Fibroblast of skin of left biceps (primary cell): ENCODE measurements around the gene CST8.
"Not testable (repeated sequence)": the region's sequence is repeated elsewhere in the genome, so short reads cannot be mapped to it uniquely, and the experiment has no call there.

Experiments
- DNase-seq, 2 experiments: peaks; one replicate each; pipeline ENCODE4 v3.0.0-alpha.2; 2013; ENCODE audit warnings: low read depth in 2 of 2

CST8 gene

GRCh38 chr20:23490817-23491216 lies at the start of gene CST8:
Gene CST8 (plus strand): TSS chr20:23491117. CDS start chr20:23491668, 551 bp downstream.
- no peak for DNase-seq

- peak; percentile 34 to 36 for DNase-seq
Observed at GRCh38 chr20:23441850-23442313, 49.0 kb upstream of the CST8 start.

- DNase-seq, result no peak
Observed at GRCh38 chr20:23442436-23442835, 48.5 kb upstream of the CST8 start.

GRCh38 chr20:23444859-23445258 lies 46.1 kb upstream of the CST8 start:
- no peak for DNase-seq

- DNase-seq, result peak; percentile 35 to 36
Observed at GRCh38 chr20:23445596-23446217, 45.2 kb upstream of the CST8 start.

- no peak for DNase-seq
Observed at GRCh38 chr20:23446505-23446904, 44.4 kb upstream of the CST8 start.

- no peak for DNase-seq
Observed at GRCh38 chr20:23448167-23448566, 42.8 kb upstream of the CST8 start.

- DNase-seq, result no peak
Observed at GRCh38 chr20:23449421-23449820, 41.5 kb upstream of the CST8 start.

GRCh38 chr20:23450877-23451276 lies 40.0 kb upstream of the CST8 start:
- DNase-seq, result no peak

GRCh38 chr20:23451956-23452487 lies 38.9 kb upstream of the CST8 start:
- DNase-seq, result no peak

GRCh38 chr20:23452776-23453175 lies 38.1 kb upstream of the CST8 start, which contains the start of gene CST11:
Gene CST11 (minus strand): TSS chr20:23452876. CDS start chr20:23452811, 65 bp downstream.
- no peak for DNase-seq

- no peak for DNase-seq
Observed at GRCh38 chr20:23453549-23454543, 37.1 kb upstream of the CST8 start.

- DNase-seq, result no peak
Observed at GRCh38 chr20:23454816-23455215, 36.1 kb upstream of the CST8 start.

- no peak for DNase-seq
Observed at GRCh38 chr20:23455639-23456038, 35.3 kb upstream of the CST8 start.

- no peak for DNase-seq
Observed at GRCh38 chr20:23456409-23456808, 34.5 kb upstream of the CST8 start.

- no peak for DNase-seq
Observed at GRCh38 chr20:23456873-23457272, 34.0 kb upstream of the CST8 start.

GRCh38 chr20:23459461-23460150 lies 31.3 kb upstream of the CST8 start:
- DNase-seq, result no peak

- no peak for DNase-seq
Observed at GRCh38 chr20:23461180-23461579, 29.7 kb upstream of the CST8 start.

- DNase-seq, result not testable (repeated sequence)
Observed at GRCh38 chr20:23466961-23467360, 24.0 kb upstream of the CST8 start.

GRCh38 chr20:23472306-23472705 lies 18.6 kb upstream of the CST8 start:
- DNase-seq, result not testable (repeated sequence)

GRCh38 chr20:23473293-23473692 lies 17.6 kb upstream of the CST8 start:
- DNase-seq, result not testable (repeated sequence)

- no peak for DNase-seq
Observed at GRCh38 chr20:23475395-23475794, 15.5 kb upstream of the CST8 start.
